Activated T-cell treated with anti-CD3 and anti-CD28 coated beads, Interleukin-2, amount 50 U/mL, for 72 hours (primary cell): Measurements from ENCODE around the gene HPSE2. TPM values are rescaled to one million over a fixed set of nuclear protein-coding genes. Genes with fewer than 3 reads are reported as not detected.
"Not testable (repeated sequence)": the region's sequence is repeated elsewhere in the genome, so short reads cannot be mapped to it uniquely, and the experiment has no call there.

Source experiments
- ATAC-seq, 2 donors: fragments of 150-1000 bp; cut with Tn5 transposase; replicated peaks in 1 of 2; 2 replicates each; pipeline ENCODE4 v1.10.0; 2021; ENCODE audit warnings: moderate library complexity in 2 of 2, mild to moderate bottlenecking in 1 of 2
- DNase-seq, 2 donors: peaks; one replicate each; pipeline ENCODE4 v3.0.0; 2021 to 2022; ENCODE audit warnings: mixed read lengths in 1 of 2
- H3K27ac Mint-ChIP-seq: one replicate; pipeline ENCODE4 v1.8.0; 2022; ENCODE audit warnings: mild to moderate bottlenecking, moderate library complexity, mixed read lengths
- H3K27me3 Mint-ChIP-seq: one replicate; pipeline ENCODE4 v1.8.0; 2022; ENCODE audit warnings: low read depth, mixed read lengths
- H3K36me3 Mint-ChIP-seq, 2 donors: one replicate each; pipeline ENCODE4 v1.8.0; 2022; ENCODE audit warnings: mixed read lengths in 2 of 2, mild to moderate bottlenecking in 1 of 2; ENCODE audit not compliant: insufficient read depth in 2 of 2
- H3K4me1 Mint-ChIP-seq: one replicate; pipeline ENCODE4 v1.8.0; 2022; ENCODE audit warnings: low read depth, mixed read lengths
- H3K4me3 Mint-ChIP-seq, 2 donors: one replicate each; pipeline ENCODE4 v1.8.0; 2022; ENCODE audit warnings: mild to moderate bottlenecking in 2 of 2, mixed read lengths in 2 of 2, moderate library complexity in 2 of 2
- H3K9me3 Mint-ChIP-seq, 2 donors: one replicate each; pipeline ENCODE4 v1.8.0; 2022; ENCODE audit warnings: mixed read lengths in 2 of 2
- total RNA-seq, 2 donors: library from RNA; stranded (reverse); gene quantifications; one replicate each; pipeline ENCODE4 v1.2.3, GENCODE V29; 2022

Gene HPSE2
- total RNA-seq, 2 donors from 2014 or later, result not detected

GRCh38 chr10:99041468-99041867 is 194.2 kb downstream of the HPSE2 start:
- Mint-ChIP-seq H3K9me3 (peaks cover 1 to 2% of the 10 kb centered on the region in 2 donors), H3K27ac (no peak overlapping the region), H3K4me3 (no peak overlapping the region), H3K27me3 (no peaks in the 10 kb centered on the region), H3K4me1 (no peaks in the 10 kb centered on the region), H3K36me3 (no peaks in the 10 kb centered on the region)
- ATAC-seq (no peak), DNase-seq (no peak)

GRCh38 chr10:99013885-99014284 is 221.8 kb downstream of the HPSE2 start:
- Mint-ChIP-seq H3K36me3 (no peaks in the 10 kb centered on the region), H3K27me3 (no peaks in the 10 kb centered on the region), H3K4me1 (no peaks in the 10 kb centered on the region), H3K9me3 (peaks cover 3% of the 10 kb centered on the region in 2 donors), H3K4me3 (no peak overlapping the region), H3K27ac (no peak overlapping the region)
- DNase-seq (no peak), ATAC-seq (no peak)

DNA sequence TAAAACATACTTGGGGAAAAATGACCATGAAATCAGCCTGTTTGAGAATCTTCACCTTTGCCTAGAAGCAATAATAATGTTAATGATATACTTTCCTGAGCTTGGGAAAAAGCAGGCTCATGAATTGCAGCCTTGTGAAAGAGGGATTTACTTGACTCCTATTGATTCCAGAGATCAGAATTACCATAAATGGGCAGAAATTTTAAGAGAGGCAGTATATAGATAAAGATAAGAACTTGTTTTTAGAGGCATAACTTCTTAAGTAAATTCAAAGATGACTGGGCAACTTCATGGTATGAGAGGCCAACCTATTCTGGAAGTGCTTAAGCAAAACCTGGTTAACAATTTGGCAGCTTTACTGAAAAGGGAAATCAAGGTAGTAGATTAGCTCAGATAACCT is 225.4 kb downstream of the HPSE2 start:
- Mint-ChIP-seq H3K4me1 (no peaks in the 10 kb centered on the region), H3K9me3 (peaks cover 3 to 8% of the 10 kb centered on the region in 2 donors), H3K36me3 (peaks cover 1 to 2% of the 10 kb centered on the region in 2 donors), H3K27ac (no peak overlapping the region), H3K4me3 (no peak overlapping the region), H3K27me3 (no peaks in the 10 kb centered on the region)
- no peak for ATAC-seq
- DNase-seq, result no peak

DNA sequence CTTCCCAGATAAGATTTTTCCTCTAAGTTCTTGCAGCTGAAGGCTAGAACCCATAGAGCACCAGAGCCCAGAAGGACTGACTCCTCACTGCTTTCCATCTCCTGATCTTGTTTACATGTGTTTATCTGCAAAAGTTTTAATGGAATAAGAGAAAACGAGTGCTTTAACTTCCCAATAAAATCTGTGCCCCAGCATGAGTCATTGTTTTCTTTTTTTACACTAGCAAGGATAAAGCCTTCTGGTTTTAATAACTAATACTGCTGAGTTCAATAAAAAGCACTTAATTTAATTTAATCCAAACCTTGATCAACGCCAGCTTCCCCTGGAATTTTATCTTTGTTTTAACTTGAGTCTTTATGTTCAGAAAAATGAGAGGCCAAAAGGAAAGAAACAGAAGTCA is 227.6 kb downstream of the HPSE2 start:
- Mint-ChIP-seq H3K4me3 (no peak overlapping the region), H3K9me3 (peaks cover 7 to 9% of the 10 kb centered on the region in 2 donors), H3K27ac (no peak overlapping the region), H3K4me1 (no peaks in the 10 kb centered on the region), H3K36me3 (peaks cover 1 to 4% of the 10 kb centered on the region in 2 donors), H3K27me3 (no peaks in the 10 kb centered on the region)
- no peak for ATAC-seq
- no peak for DNase-seq

- Mint-ChIP-seq H3K27me3 (no peaks in the 10 kb centered on the region), H3K4me3 (no peak overlapping the region), H3K4me1 (no peaks in the 10 kb centered on the region), H3K36me3 (peaks cover 1 to 4% of the 10 kb centered on the region in 2 donors), H3K27ac (no peak overlapping the region), H3K9me3 (peaks cover 7 to 9% of the 10 kb centered on the region in 2 donors)
- ATAC-seq (no peak), DNase-seq (no peak)
Measured at GRCh38 chr10:99007457-99007856, 228.2 kb downstream of the HPSE2 start.

DNA sequence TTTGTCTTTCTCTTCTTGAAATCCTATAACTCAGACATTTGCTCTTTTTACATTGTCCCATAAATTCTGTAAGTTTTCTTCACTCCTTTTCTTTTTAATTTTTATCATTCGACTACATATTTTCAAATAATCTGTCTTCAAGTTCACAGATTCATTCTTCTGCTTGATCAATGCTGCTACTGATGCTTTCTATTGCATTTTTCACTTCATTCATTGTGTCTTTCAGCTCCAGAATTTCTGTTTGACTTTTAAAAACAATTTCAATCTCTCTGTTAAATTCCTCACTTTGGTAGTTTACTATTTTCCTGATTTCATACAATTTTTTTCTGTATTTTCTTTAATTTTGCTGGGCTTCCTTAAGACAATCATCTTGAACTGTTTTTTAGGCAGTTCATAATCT is 230.4 kb downstream of the HPSE2 start:
- Mint-ChIP-seq H3K4me1 (no peaks in the 10 kb centered on the region), H3K9me3 (peaks cover 6 to 9% of the 10 kb centered on the region in 2 donors), H3K36me3 (peaks cover 1 to 4% of the 10 kb centered on the region in 2 donors), H3K4me3 (no peak overlapping the region), H3K27me3 (no peaks in the 10 kb centered on the region), H3K27ac (no peak overlapping the region)
- DNase-seq (no peak), ATAC-seq (no peak)

DNA sequence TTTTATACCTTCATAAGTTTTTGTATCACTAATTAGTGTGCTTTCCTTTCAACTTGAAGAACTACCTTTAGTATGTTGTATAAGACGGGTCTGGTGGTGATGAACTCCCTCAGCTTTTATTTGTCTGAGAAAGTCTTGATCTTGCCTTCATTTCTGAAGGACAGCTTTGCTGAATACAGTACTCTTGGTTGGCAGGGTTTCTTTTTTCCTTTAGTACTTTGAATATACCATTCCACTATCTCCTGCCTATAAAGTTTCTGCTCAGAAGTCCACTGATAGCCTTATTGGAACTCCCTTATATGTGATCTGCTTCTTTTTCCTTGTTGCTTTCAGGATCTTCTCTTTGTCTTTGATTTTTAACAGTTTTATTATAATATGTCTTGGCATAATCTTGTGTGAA is 230.9 kb downstream of the HPSE2 start:
- H3K27ac Mint-ChIP-seq, result no peak overlapping the region
- peaks cover 6 to 9% of the 10 kb centered on the region in 2 donors for H3K9me3 Mint-ChIP-seq
- H3K36me3 Mint-ChIP-seq, result peaks cover 1 to 4% of the 10 kb centered on the region in 2 donors
- ATAC-seq, result no peak
- no peaks in the 10 kb centered on the region for H3K27me3 Mint-ChIP-seq
- H3K4me1 Mint-ChIP-seq, result no peaks in the 10 kb centered on the region
- DNase-seq, result no peak
- H3K4me3 Mint-ChIP-seq, result no peak overlapping the region

GRCh38 chr10:99002392-99002791 is 233.3 kb downstream of the HPSE2 start:
- Mint-ChIP-seq H3K36me3 (peaks cover 1 to 4% of the 10 kb centered on the region in 2 donors), H3K27ac (no peak overlapping the region), H3K4me1 (no peaks in the 10 kb centered on the region), H3K4me3 (no peak overlapping the region), H3K9me3 (peaks cover 6 to 9% of the 10 kb centered on the region in 2 donors), H3K27me3 (no peaks in the 10 kb centered on the region)
- no peak for ATAC-seq
- DNase-seq, result no peak

DNA sequence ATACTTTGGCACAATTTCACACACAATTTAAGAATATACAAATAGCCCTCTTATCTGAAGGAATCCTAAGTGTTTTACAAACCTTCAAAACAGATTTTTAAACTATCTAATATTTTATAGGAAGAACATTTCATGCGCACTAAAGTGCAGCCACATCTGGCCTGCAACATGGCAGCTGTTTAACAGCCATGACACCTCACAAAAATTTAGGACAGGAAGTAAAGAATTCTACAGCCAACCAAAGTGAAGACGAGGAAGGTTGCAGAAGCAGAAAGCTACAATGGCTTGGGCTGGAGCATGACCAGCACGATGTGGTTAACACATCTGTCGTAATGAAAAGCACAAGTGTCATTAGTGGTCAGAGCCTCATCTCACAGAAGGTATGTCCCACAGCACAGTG is 238.1 kb downstream of the HPSE2 start:
- Mint-ChIP-seq H3K27me3 (no peaks in the 10 kb centered on the region), H3K4me3 (no peak overlapping the region), H3K27ac (no peak overlapping the region), H3K9me3 (no peaks in the 10 kb centered on the region), H3K4me1 (no peaks in the 10 kb centered on the region), H3K36me3 (no peaks in the 10 kb centered on the region)
- no peak for ATAC-seq
- DNase-seq, result no peak

DNA sequence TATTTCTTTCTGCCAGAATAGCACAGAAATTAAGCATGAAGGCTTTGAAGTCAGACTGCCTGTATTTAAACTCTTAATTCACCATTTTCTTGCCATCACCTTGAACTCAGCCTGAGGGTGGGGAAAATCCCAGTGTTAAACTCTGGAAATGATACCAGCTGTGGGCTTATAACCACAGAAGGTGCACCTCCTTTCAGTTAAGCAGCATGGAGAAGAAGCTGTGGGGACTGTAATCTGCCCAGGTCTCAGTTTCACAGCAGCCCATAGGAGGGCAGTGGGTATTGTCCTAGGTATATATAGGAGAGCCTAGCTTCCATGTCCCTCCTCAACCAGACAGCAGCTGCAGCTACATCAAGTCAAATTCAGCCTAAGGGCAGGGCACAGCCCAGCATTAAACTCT is 241.6 kb downstream of the HPSE2 start:
- no peak overlapping the region for H3K4me3 Mint-ChIP-seq

DNA sequence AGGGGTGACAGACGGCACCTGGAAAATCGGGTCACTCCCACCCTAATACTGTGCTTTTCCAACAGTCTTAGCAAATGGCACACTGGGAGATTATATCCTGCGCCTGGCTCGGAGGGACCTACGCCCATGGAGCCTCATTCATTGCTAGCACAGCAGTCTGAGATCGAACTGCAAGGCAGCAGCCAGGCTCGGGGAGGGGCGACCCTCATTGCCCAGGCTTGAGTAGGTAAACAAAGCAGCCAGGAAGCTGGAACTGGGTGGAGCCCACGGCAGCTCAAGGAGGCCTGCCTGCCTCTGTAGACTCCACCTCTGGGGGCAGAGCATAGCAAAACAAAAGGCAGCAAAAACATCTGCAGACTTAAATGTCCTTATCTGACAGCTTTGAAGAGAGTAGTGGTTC is 251.9 kb downstream of the HPSE2 start:
- ATAC-seq, H3K4me3 Mint-ChIP-seq, H3K27ac Mint-ChIP-seq, H3K4me1 Mint-ChIP-seq, H3K9me3 Mint-ChIP-seq, H3K36me3 Mint-ChIP-seq, H3K27me3 Mint-ChIP-seq, DNase-seq: not testable (repeated sequence)

More for the DNA sequence above, 241.6 kb downstream of the HPSE2 start:
- Mint-ChIP-seq H3K27me3 (no peaks in the 10 kb centered on the region), H3K4me1 (no peaks in the 10 kb centered on the region), H3K9me3 (no peaks in the 10 kb centered on the region), H3K36me3 (no peaks in the 10 kb centered on the region), H3K27ac (no peak overlapping the region)
- ATAC-seq (no peak), DNase-seq (no peak)

DNA sequence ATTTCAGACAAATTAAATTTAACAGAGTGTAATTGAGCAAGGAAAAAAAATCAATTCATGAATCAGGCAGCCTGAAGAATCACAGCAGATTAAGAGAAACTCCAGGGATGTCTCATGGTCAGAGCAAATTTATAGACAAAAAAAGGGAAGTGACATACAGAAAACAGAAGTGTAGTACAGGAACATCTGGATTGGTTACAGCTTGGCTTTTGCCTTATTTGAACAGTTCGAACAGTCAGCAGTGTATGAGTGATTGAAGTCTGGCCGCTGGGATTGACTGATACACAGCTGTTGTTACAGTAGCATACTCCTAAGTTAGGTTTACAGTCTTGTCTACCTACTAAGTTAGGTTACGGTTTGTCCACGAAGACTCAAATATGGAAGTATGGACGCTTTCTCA is 255.3 kb downstream of the HPSE2 start:
- Mint-ChIP-seq H3K9me3 (peaks cover 4% of the 10 kb centered on the region in 2 donors), H3K4me3 (no peak overlapping the region), H3K27ac (no peak overlapping the region), H3K4me1 (no peaks in the 10 kb centered on the region), H3K36me3 (no peaks in the 10 kb centered on the region), H3K27me3 (no peaks in the 10 kb centered on the region)
- no peak for DNase-seq
- no peak for ATAC-seq

DNA sequence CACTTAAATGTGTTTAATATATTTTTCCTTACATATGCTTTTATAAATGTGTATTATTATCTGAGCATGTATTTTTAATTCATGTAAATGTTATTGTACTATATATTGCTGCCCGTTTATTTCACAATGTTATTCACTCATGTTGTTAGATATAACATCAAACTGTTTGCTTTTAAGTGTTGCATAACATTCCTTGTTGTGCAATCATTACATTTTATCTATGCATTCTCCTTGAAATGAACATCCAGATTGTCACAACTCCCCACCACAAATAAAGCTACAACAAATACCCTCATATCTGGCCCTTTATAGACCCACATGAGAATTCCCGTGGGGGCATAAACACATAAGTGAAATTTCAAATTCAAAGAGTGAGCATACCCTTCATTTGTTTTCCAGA is 264.2 kb downstream of the HPSE2 start:
- Mint-ChIP-seq H3K9me3 (peaks cover 0 to under 1% of the 10 kb centered on the region in 2 donors), H3K27me3 (no peaks in the 10 kb centered on the region), H3K36me3 (no peaks in the 10 kb centered on the region), H3K27ac (no peak overlapping the region), H3K4me1 (no peaks in the 10 kb centered on the region), H3K4me3 (no peak overlapping the region)
- no peak for DNase-seq
- no peak for ATAC-seq

DNA sequence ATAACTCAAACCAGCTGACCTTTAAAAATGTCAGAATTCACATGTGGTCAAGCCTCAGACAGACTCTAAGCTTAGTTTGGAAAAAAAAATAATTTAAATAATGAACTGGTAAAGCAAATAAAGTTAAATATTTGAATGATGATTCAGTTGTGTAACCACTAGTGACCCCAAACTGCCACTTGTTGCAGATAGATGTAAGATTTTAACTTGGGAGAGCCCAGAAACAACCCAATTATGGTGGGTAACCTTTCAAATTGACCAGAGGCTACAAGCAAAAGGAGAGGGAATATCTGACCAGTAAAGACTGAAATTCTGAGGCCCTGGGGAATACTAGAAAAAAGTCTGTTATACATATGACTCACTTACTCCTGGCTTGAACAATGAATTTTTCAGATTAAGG is 268.1 kb downstream of the HPSE2 start:
- no peak for ATAC-seq
- Mint-ChIP-seq H3K4me1 (no peaks in the 10 kb centered on the region), H3K27me3 (no peaks in the 10 kb centered on the region), H3K9me3 (peaks cover 0 to 1% of the 10 kb centered on the region in 2 donors), H3K4me3 (no peak overlapping the region), H3K27ac (no peak overlapping the region), H3K36me3 (no peaks in the 10 kb centered on the region)
- DNase-seq, result no peak
